ENCODE results near the gene RALGPS1. TPM values are rescaled to one million over a fixed set of nuclear protein-coding genes. Genes with fewer than 3 reads are reported as not detected.

The RALGPS1 gene
- total RNA-seq, 2 experiments from 2014 or later = 1.9 to 2.2 TPM

- intact Hi-C loops (cut with micrococcal nuclease) = no loop called here
- ATAC-seq (no peak), DNase-seq (no peak)
- no peak for TF ChIP-seq CTCF (IDR thresholded peaks at IDR 0.05)
- Mint-ChIP-seq H3K27ac (no peak overlapping the region), H3K36me3 (ENCODE audit: low read depth) (no peaks in the 10 kb centered on the region), H3K9me3 (no peaks in the 10 kb centered on the region), H3K4me1 (ENCODE audit: low read depth) (peaks cover 2% of the 10 kb centered on the region), H3K27me3 (no peaks in the 10 kb centered on the region), H3K4me3 (no peak overlapping the region)
- POLR2A ChIA-PET = no interaction called here
- CTCF ChIA-PET = interaction anchor here (0.7 kb wide), 1 partner anchor 234 kb away, joined by 3 read pairs; no protein-coding TSS in a partner anchor
These were observed 260.7 kb downstream of the RALGPS1 start for GRCh38 chr9:127175319-127175715.

- CTCF ChIA-PET = interaction anchor here (0.7 kb wide), 1 partner anchor 234 kb away, joined by 3 read pairs; no protein-coding TSS in a partner anchor
- H3K9me3 Mint-ChIP-seq = no peaks in the 10 kb centered on the region
- no peak overlapping the region for H3K27ac Mint-ChIP-seq
- POLR2A ChIA-PET = no interaction called here
- H3K27me3 Mint-ChIP-seq = no peaks in the 10 kb centered on the region
- H3K4me3 Mint-ChIP-seq = no peak overlapping the region
- H3K36me3 Mint-ChIP-seq (ENCODE audit: low read depth) = no peaks in the 10 kb centered on the region
- no peak for ATAC-seq
- TF ChIP-seq CTCF (IDR thresholded peaks at IDR 0.05) = no peak
- H3K4me1 Mint-ChIP-seq (ENCODE audit: low read depth) = peaks cover 2% of the 10 kb centered on the region
- intact Hi-C loops (cut with micrococcal nuclease) = no loop called here
- no peak for DNase-seq
These were observed 261.2 kb downstream of the RALGPS1 start for GRCh38 chr9:127175764-127176163.

- ATAC-seq (no peak), DNase-seq (no peak)
- Mint-ChIP-seq H3K36me3 (ENCODE audit: low read depth) (no peaks in the 10 kb centered on the region), H3K4me3 (no peak overlapping the region), H3K27ac (no peak overlapping the region), H3K9me3 (no peaks in the 10 kb centered on the region), H3K4me1 (ENCODE audit: low read depth) (peaks cover 2% of the 10 kb centered on the region), H3K27me3 (no peaks in the 10 kb centered on the region)
- POLR2A ChIA-PET = no interaction called here
- intact Hi-C loops (cut with micrococcal nuclease) = no loop called here
- TF ChIP-seq CTCF (IDR thresholded peaks at IDR 0.05) = no peak
- CTCF ChIA-PET = no interaction called here
These were observed 262.0 kb downstream of the RALGPS1 start for GRCh38 chr9:127176631-127177030.

GRCh38 chr9:127177231-127177630 lies 262.6 kb downstream of the RALGPS1 start:
- no peak overlapping the region for H3K27ac Mint-ChIP-seq
- no peaks in the 10 kb centered on the region for H3K9me3 Mint-ChIP-seq
- POLR2A ChIA-PET = interaction anchor here (0.7 kb wide), 1 partner anchor 114 kb away, joined by 3 read pairs; no protein-coding TSS in a partner anchor
- no peak for TF ChIP-seq CTCF (IDR thresholded peaks at IDR 0.05)
- peaks cover 2% of the 10 kb centered on the region for H3K4me1 Mint-ChIP-seq (ENCODE audit: low read depth)
- no peak for DNase-seq
- CTCF ChIA-PET = no interaction called here
- H3K4me3 Mint-ChIP-seq = no peak overlapping the region
- H3K27me3 Mint-ChIP-seq = no peaks in the 10 kb centered on the region
- intact Hi-C loops (cut with micrococcal nuclease) = no loop called here
- ATAC-seq = no peak
- H3K36me3 Mint-ChIP-seq (ENCODE audit: low read depth) = no peaks in the 10 kb centered on the region

GRCh38 chr9:127177665-127178265 lies 263.2 kb downstream of the RALGPS1 start:
- H3K27me3 Mint-ChIP-seq = no peaks in the 10 kb centered on the region
- DNase-seq = no peak
- no peaks in the 10 kb centered on the region for H3K36me3 Mint-ChIP-seq (ENCODE audit: low read depth)
- no peak overlapping the region for H3K4me3 Mint-ChIP-seq
- intact Hi-C loops (cut with micrococcal nuclease) = no loop called here
- no peaks in the 10 kb centered on the region for H3K9me3 Mint-ChIP-seq
- TF ChIP-seq CTCF (IDR thresholded peaks at IDR 0.05) = no peak
- no peak for ATAC-seq
- ChIA-PET CTCF (no interaction called here), POLR2A (interaction anchor here (0.7 kb wide), 1 partner anchor 113 kb away, joined by 3 read pairs; no protein-coding TSS in a partner anchor)
- no peak overlapping the region for H3K27ac Mint-ChIP-seq
- peaks cover 2% of the 10 kb centered on the region for H3K4me1 Mint-ChIP-seq (ENCODE audit: low read depth)
